ENCODE results near the gene TAP2. TPM values are rescaled to one million over a fixed set of nuclear protein-coding genes. Genes with fewer than 3 reads are reported as not detected.
"Not testable (repeated sequence)": the region's sequence is repeated elsewhere in the genome, so short reads cannot be mapped to it uniquely, and the experiment has no call there.

The TAP2 gene
- total RNA-seq, 2 donors from 2014 or later, result 118 to 128 TPM

- H3K27ac Mint-ChIP-seq, result peak overlapping the region in 1 of 2 donors; percentile 13
Observed at GRCh38 chr6:32819729-32820128, 18.8 kb downstream of the TAP2 start.

GRCh38 chr6:32818867-32819266, 19.7 kb downstream of the TAP2 start:
- H3K9me3 Mint-ChIP-seq, result no peaks in the 10 kb centered on the region
- no peak for ATAC-seq
- DNase-seq (ENCODE audit: low spot score in 2 of 2), result no peak
- peak overlapping the region in 1 of 2 donors; percentile 35 for H3K27ac Mint-ChIP-seq
- H3K36me3 Mint-ChIP-seq, result no peaks in the 10 kb centered on the region

More at GRCh38 chr6:32819729-32820128, 18.8 kb downstream of the TAP2 start:
- peak in 1 of 2 donors; percentile 56 for ATAC-seq
- Mint-ChIP-seq H3K9me3 (no peaks in the 10 kb centered on the region), H3K36me3 (no peaks in the 10 kb centered on the region)
- no peak for DNase-seq (ENCODE audit: low spot score in 2 of 2)

GRCh38 chr6:32816746-32817204, 21.8 kb downstream of the TAP2 start, which contains the start of gene HLA-DOB:
Gene HLA-DOB, minus strand, starts transcription at chr6:32817002. Its CDS starts 51 bp downstream, at chr6:32816951.
- Mint-ChIP-seq H3K9me3 (no peaks in the 10 kb centered on the region), H3K27ac (no peak within 1 kb of the TSS), H3K36me3 (no peaks in the 10 kb centered on the region)
- ATAC-seq (peak; percentile 48 to 79), DNase-seq (ENCODE audit: low spot score in 2 of 2) (no peak)

- no peak for ATAC-seq
- Mint-ChIP-seq H3K27ac (no peak overlapping the region), H3K36me3 (no peaks in the 10 kb centered on the region), H3K9me3 (no peaks in the 10 kb centered on the region)
- DNase-seq (ENCODE audit: low spot score in 2 of 2), result no peak
Observed at GRCh38 chr6:32815996-32816395, 22.5 kb downstream of the TAP2 start.

GRCh38 chr6:32815115-32815514, 23.4 kb downstream of the TAP2 start:
- no peaks in the 10 kb centered on the region for H3K36me3 Mint-ChIP-seq
- no peaks in the 10 kb centered on the region for H3K9me3 Mint-ChIP-seq
- no peak for ATAC-seq
- H3K27ac Mint-ChIP-seq, result peak overlapping the region in 1 of 2 donors; percentile 67
- no peak for DNase-seq (ENCODE audit: low spot score in 2 of 2)

GRCh38 chr6:32814145-32814544, 24.4 kb downstream of the TAP2 start:
- H3K9me3 Mint-ChIP-seq, result no peaks in the 10 kb centered on the region
- ATAC-seq, result peak; percentile 54 to 71
- H3K27ac Mint-ChIP-seq, result peak overlapping the region in 1 of 2 donors; percentile 67
- H3K36me3 Mint-ChIP-seq, result no peaks in the 10 kb centered on the region
- no peak for DNase-seq (ENCODE audit: low spot score in 2 of 2)

- H3K27ac Mint-ChIP-seq, result no peak overlapping the region
Observed at GRCh38 chr6:32809171-32809570, 29.4 kb downstream of the TAP2 start.

GRCh38 chr6:32807020-32807580, 31.4 kb downstream of the TAP2 start:
- DNase-seq (ENCODE audit: low spot score in 2 of 2) (no peak), ATAC-seq (no peak)
- H3K36me3 Mint-ChIP-seq, result no peaks in the 10 kb centered on the region
- no peak overlapping the region for H3K27ac Mint-ChIP-seq
- H3K9me3 Mint-ChIP-seq, result no peaks in the 10 kb centered on the region

More at GRCh38 chr6:32809171-32809570, 29.4 kb downstream of the TAP2 start:
- ATAC-seq (no peak), DNase-seq (ENCODE audit: low spot score in 2 of 2) (no peak)
- Mint-ChIP-seq H3K36me3 (no peaks in the 10 kb centered on the region), H3K9me3 (no peaks in the 10 kb centered on the region)

- not testable (repeated sequence) for H3K9me3 Mint-ChIP-seq; H3K27ac Mint-ChIP-seq; DNase-seq (ENCODE audit: low spot score in 2 of 2); H3K36me3 Mint-ChIP-seq
- ATAC-seq, result peak in 1 of 2 donors; percentile 82
Observed at GRCh38 chr6:32805404-32805803, 33.1 kb downstream of the TAP2 start.

GRCh38 chr6:32803416-32803815, 35.1 kb downstream of the TAP2 start:
- DNase-seq (ENCODE audit: low spot score in 2 of 2) (no peak), ATAC-seq (no peak)
- peaks cover 0 to 6% of the 10 kb centered on the region in 2 donors for H3K9me3 Mint-ChIP-seq
- H3K36me3 Mint-ChIP-seq, result no peaks in the 10 kb centered on the region
- no peak overlapping the region for H3K27ac Mint-ChIP-seq

- ATAC-seq, result no peak
- H3K36me3 Mint-ChIP-seq, result no peaks in the 10 kb centered on the region
- peaks cover 0 to 6% of the 10 kb centered on the region in 2 donors for H3K9me3 Mint-ChIP-seq
- no peak for DNase-seq (ENCODE audit: low spot score in 2 of 2)
- H3K27ac Mint-ChIP-seq, result no peak overlapping the region
Observed at GRCh38 chr6:32799740-32800139, 38.8 kb downstream of the TAP2 start.

- H3K9me3 Mint-ChIP-seq, result peaks cover 0 to 6% of the 10 kb centered on the region in 2 donors
- no peak overlapping the region for H3K27ac Mint-ChIP-seq
- DNase-seq (ENCODE audit: low spot score in 2 of 2), result no peak
- no peaks in the 10 kb centered on the region for H3K36me3 Mint-ChIP-seq
- ATAC-seq, result no peak
Observed at GRCh38 chr6:32799168-32799567, 39.4 kb downstream of the TAP2 start.

GRCh38 chr6:32796848-32797776, 41.4 kb downstream of the TAP2 start:
- no peaks in the 10 kb centered on the region for H3K36me3 Mint-ChIP-seq
- H3K9me3 Mint-ChIP-seq, result peaks cover 0 to 6% of the 10 kb centered on the region in 2 donors
- peak; percentile 71 to 82 for DNase-seq (ENCODE audit: low spot score in 2 of 2)
- H3K27ac Mint-ChIP-seq, result no peak overlapping the region
- peak; percentile 71 to 75 for ATAC-seq

GRCh38 chr6:32794510-32794909, 44.0 kb downstream of the TAP2 start:
- no peak for DNase-seq (ENCODE audit: low spot score in 2 of 2)
- Mint-ChIP-seq H3K9me3 (peaks cover 0 to 6% of the 10 kb centered on the region in 2 donors), H3K36me3 (no peaks in the 10 kb centered on the region), H3K27ac (no peak overlapping the region)
- ATAC-seq, result no peak

GRCh38 chr6:32792901-32793435, 45.6 kb downstream of the TAP2 start:
- no peaks in the 10 kb centered on the region for H3K9me3 Mint-ChIP-seq
- H3K27ac Mint-ChIP-seq, result no peak overlapping the region
- DNase-seq (ENCODE audit: low spot score in 2 of 2) (no peak), ATAC-seq (no peak)
- no peaks in the 10 kb centered on the region for H3K36me3 Mint-ChIP-seq

GRCh38 chr6:32790306-32790705, 48.2 kb downstream of the TAP2 start:
- H3K27ac Mint-ChIP-seq, result no peak overlapping the region
- no peaks in the 10 kb centered on the region for H3K36me3 Mint-ChIP-seq
- no peaks in the 10 kb centered on the region for H3K9me3 Mint-ChIP-seq
- no peak for ATAC-seq
- no peak for DNase-seq (ENCODE audit: low spot score in 2 of 2)
